ENCODE results near the gene CFAP91.

Gene CFAP91

GRCh38 chr3:119700269-119700919, 2.4 kb upstream of the CFAP91 start:
- no peak for TF ChIP-seq GATA3 (IDR thresholded peaks at IDR 0.05; ENCODE audit: low read depth, low read length)
- TF ChIP-seq GATA2 (IDR thresholded peaks at IDR 0.05; ENCODE audit: low read depth, low read length), result no peak

GRCh38 chr3:119700920-119701734, 1.7 kb upstream of the CFAP91 start:
- TF ChIP-seq GATA3 (IDR thresholded peaks at IDR 0.05; ENCODE audit: low read depth, low read length) (no peak), GATA2 (IDR thresholded peaks at IDR 0.05; ENCODE audit: low read depth, low read length) (no peak)

- TF ChIP-seq GATA2 (IDR thresholded peaks at IDR 0.05; ENCODE audit: low read depth, low read length) (no peak), GATA3 (IDR thresholded peaks at IDR 0.05; ENCODE audit: low read depth, low read length) (no peak)
Measured at GRCh38 chr3:119703820-119704531, 1.2 kb downstream of the CFAP91 start.

GRCh38 chr3:119715105-119715504, 12.3 kb downstream of the CFAP91 start:
- no peak for TF ChIP-seq GATA3 (IDR thresholded peaks at IDR 0.05; ENCODE audit: low read depth, low read length)
- TF ChIP-seq GATA2 (IDR thresholded peaks at IDR 0.05; ENCODE audit: low read depth, low read length), result no peak

- TF ChIP-seq GATA2 (IDR thresholded peaks at IDR 0.05; ENCODE audit: low read depth, low read length), result no peak
- no peak for TF ChIP-seq GATA3 (IDR thresholded peaks at IDR 0.05; ENCODE audit: low read depth, low read length)
Measured at GRCh38 chr3:119716998-119717397, 14.2 kb downstream of the CFAP91 start.

- TF ChIP-seq GATA2 (IDR thresholded peaks at IDR 0.05; ENCODE audit: low read depth, low read length), result no peak
- TF ChIP-seq GATA3 (IDR thresholded peaks at IDR 0.05; ENCODE audit: low read depth, low read length), result no peak
Measured at GRCh38 chr3:119717520-119717919, 14.7 kb downstream of the CFAP91 start.

- no peak for TF ChIP-seq GATA2 (IDR thresholded peaks at IDR 0.05; ENCODE audit: low read depth, low read length)
- no peak for TF ChIP-seq GATA3 (IDR thresholded peaks at IDR 0.05; ENCODE audit: low read depth, low read length)
Measured at GRCh38 chr3:119723022-119723421, 20.2 kb downstream of the CFAP91 start.

- TF ChIP-seq GATA3 (IDR thresholded peaks at IDR 0.05; ENCODE audit: low read depth, low read length), result no peak
- TF ChIP-seq GATA2 (IDR thresholded peaks at IDR 0.05; ENCODE audit: low read depth, low read length), result no peak
Measured at GRCh38 chr3:119726909-119727308, 24.1 kb downstream of the CFAP91 start.

GRCh38 chr3:119729996-119730395, 27.2 kb downstream of the CFAP91 start:
- TF ChIP-seq GATA2 (IDR thresholded peaks at IDR 0.05; ENCODE audit: low read depth, low read length) (no peak), GATA3 (IDR thresholded peaks at IDR 0.05; ENCODE audit: low read depth, low read length) (no peak)

GRCh38 chr3:119731560-119732343, 28.9 kb downstream of the CFAP91 start:
- TF ChIP-seq GATA3 (IDR thresholded peaks at IDR 0.05; ENCODE audit: low read depth, low read length) (no peak), GATA2 (IDR thresholded peaks at IDR 0.05; ENCODE audit: low read depth, low read length) (no peak)

- no peak for TF ChIP-seq GATA2 (IDR thresholded peaks at IDR 0.05; ENCODE audit: low read depth, low read length)
- no peak for TF ChIP-seq GATA3 (IDR thresholded peaks at IDR 0.05; ENCODE audit: low read depth, low read length)
Measured at GRCh38 chr3:119733812-119734211, 31.0 kb downstream of the CFAP91 start.

- no peak for TF ChIP-seq GATA2 (IDR thresholded peaks at IDR 0.05; ENCODE audit: low read depth, low read length)
- TF ChIP-seq GATA3 (IDR thresholded peaks at IDR 0.05; ENCODE audit: low read depth, low read length), result no peak
Measured at GRCh38 chr3:119738741-119739140, 35.9 kb downstream of the CFAP91 start.

- TF ChIP-seq GATA2 (IDR thresholded peaks at IDR 0.05; ENCODE audit: low read depth, low read length) (no peak), GATA3 (IDR thresholded peaks at IDR 0.05; ENCODE audit: low read depth, low read length) (no peak)
Measured at GRCh38 chr3:119741657-119742590, 39.1 kb downstream of the CFAP91 start.
